Panc1 (cell line): Measurements from ENCODE around the gene ARHGAP31.

Source experiments
- POLR2AphosphoS5 ChIP-seq: IDR thresholded peaks from 2 replicates; pipeline ENCODE4 v1.6.1; 2012; ENCODE audit warnings: mild to moderate bottlenecking, low read depth, low read length, moderate library complexity
- SIN3A ChIP-seq: IDR thresholded peaks from 2 replicates; pipeline ENCODE4 v1.6.1; 2012; ENCODE audit warnings: low read depth, mild to moderate bottlenecking, low read length, moderate library complexity, borderline replicate concordance; ENCODE audit not compliant: insufficient read depth
- TCF7L2 ChIP-seq: IDR thresholded peaks from 2 replicates; pipeline ENCODE4 v1.6.1; 2011; ENCODE audit warnings: mild to moderate bottlenecking, low read depth, low read length, inconsistent platforms
- TF ChIP-seq, protein P1 (sequence below): fragments of 450-650 bp; IDR thresholded peaks from 2 replicates; pipeline ENCODE4 v1.5.1; 2017; ENCODE audit warnings: mild to moderate bottlenecking
- TF ChIP-seq, protein P2 (sequence below), 2 experiments: IDR thresholded peaks; 2 replicates each; pipeline ENCODE4 v1.6.1; 2011 to 2012; ENCODE audit warnings: low read depth in 2 of 2, control low read depth in 1 of 2, low read length in 1 of 2, mild to moderate bottlenecking in 1 of 2, moderate library complexity in 1 of 2; ENCODE audit not compliant: insufficient read depth in 1 of 2

DNA sequence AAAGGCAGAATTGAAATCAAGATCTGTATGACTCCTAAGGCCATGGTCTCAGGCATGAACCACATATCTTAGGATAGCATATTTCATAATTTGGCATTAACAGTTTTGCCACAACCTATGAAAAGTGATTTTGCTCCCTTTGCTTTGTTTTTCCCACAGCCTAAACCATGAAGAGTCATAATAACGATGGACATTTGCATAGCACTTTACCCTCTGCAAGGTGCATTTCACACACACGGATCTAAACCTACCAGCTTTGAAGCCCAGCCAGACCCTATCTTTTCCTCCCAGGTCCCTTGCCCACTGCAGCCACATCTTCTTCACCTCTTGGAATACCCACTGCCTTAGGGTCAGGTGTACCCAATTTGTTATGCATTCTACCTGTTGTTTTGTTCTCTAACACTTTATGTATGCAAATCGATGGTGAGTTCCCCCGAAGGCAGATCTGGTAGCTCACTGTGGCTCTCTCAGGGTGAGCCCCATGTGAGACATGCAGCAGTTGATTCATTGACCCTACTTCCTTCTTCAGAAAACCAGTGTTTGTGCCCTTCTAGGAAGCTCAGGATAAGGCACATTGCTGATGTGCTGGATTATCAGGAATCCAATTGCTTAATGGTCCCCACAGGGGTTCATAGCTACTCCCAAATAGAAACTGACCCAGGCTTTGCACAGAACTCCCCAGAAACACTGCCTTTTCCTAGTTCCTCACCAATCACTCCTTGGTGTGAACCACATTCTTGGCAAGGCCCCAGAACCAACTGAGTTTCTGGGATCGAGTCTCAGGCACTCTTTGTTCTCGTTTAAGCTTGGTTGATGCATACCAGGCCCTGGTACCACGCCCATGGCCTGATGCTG lies 8.7 kb downstream of the ARHGAP31 start:
- TF ChIP-seq, protein P1, sequence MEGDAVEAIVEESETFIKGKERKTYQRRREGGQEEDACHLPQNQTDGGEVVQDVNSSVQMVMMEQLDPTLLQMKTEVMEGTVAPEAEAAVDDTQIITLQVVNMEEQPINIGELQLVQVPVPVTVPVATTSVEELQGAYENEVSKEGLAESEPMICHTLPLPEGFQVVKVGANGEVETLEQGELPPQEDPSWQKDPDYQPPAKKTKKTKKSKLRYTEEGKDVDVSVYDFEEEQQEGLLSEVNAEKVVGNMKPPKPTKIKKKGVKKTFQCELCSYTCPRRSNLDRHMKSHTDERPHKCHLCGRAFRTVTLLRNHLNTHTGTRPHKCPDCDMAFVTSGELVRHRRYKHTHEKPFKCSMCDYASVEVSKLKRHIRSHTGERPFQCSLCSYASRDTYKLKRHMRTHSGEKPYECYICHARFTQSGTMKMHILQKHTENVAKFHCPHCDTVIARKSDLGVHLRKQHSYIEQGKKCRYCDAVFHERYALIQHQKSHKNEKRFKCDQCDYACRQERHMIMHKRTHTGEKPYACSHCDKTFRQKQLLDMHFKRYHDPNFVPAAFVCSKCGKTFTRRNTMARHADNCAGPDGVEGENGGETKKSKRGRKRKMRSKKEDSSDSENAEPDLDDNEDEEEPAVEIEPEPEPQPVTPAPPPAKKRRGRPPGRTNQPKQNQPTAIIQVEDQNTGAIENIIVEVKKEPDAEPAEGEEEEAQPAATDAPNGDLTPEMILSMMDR: no peak
- TF ChIP-seq, protein P2, sequence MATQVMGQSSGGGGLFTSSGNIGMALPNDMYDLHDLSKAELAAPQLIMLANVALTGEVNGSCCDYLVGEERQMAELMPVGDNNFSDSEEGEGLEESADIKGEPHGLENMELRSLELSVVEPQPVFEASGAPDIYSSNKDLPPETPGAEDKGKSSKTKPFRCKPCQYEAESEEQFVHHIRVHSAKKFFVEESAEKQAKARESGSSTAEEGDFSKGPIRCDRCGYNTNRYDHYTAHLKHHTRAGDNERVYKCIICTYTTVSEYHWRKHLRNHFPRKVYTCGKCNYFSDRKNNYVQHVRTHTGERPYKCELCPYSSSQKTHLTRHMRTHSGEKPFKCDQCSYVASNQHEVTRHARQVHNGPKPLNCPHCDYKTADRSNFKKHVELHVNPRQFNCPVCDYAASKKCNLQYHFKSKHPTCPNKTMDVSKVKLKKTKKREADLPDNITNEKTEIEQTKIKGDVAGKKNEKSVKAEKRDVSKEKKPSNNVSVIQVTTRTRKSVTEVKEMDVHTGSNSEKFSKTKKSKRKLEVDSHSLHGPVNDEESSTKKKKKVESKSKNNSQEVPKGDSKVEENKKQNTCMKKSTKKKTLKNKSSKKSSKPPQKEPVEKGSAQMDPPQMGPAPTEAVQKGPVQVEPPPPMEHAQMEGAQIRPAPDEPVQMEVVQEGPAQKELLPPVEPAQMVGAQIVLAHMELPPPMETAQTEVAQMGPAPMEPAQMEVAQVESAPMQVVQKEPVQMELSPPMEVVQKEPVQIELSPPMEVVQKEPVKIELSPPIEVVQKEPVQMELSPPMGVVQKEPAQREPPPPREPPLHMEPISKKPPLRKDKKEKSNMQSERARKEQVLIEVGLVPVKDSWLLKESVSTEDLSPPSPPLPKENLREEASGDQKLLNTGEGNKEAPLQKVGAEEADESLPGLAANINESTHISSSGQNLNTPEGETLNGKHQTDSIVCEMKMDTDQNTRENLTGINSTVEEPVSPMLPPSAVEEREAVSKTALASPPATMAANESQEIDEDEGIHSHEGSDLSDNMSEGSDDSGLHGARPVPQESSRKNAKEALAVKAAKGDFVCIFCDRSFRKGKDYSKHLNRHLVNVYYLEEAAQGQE (IDR thresholded peaks at IDR 0.05; ENCODE audit: insufficient read depth in 1 of 2, low read depth in 2 of 2, low read length in 1 of 2): no peak
- TF ChIP-seq POLR2AphosphoS5: no peak
- no peak for TF ChIP-seq SIN3A
- TF ChIP-seq TCF7L2: no peak
